HEK293T (cell line): ENCODE data around the gene ZP2.

Source experiments
- CTCF ChIA-PET: fragments of 350-600 bp; formaldehyde crosslinking; extraction: SDS; loops from one replicate; lab custom pipeline; 2021; ENCODE audit warnings: antibody characterized with exemption, inconsistent platforms; lab: Yijun Ruan, JAX
- POLR2A ChIA-PET: fragments of 350-600 bp; formaldehyde crosslinking; extraction: SDS; loops from one replicate; lab custom pipeline; 2020; ENCODE audit warnings: antibody characterized with exemption, inconsistent platforms; lab: Yijun Ruan, JAX
- DNase-seq: peaks from one replicate; pipeline ENCODE4 v3.0.0; 2012; ENCODE audit warnings: mixed read lengths; ENCODE audit errors: extremely low spot score
- ARNT ChIP-seq: fragments of 450-650 bp; IDR thresholded peaks from 2 replicates; pipeline ENCODE4 v1.6.1; 2017; ENCODE audit warnings: mild to moderate bottlenecking
- BHLHE40 ChIP-seq: fragments of 450-650 bp; IDR thresholded peaks from 2 replicates; pipeline ENCODE4 v1.6.1; 2016; ENCODE audit warnings: mild to moderate bottlenecking, moderate library complexity, borderline replicate concordance
- CTBP1 ChIP-seq: fragments of 450-650 bp; IDR thresholded peaks from 2 replicates; pipeline ENCODE4 v1.6.1; 2016; ENCODE audit warnings: borderline replicate concordance
- ELF4 ChIP-seq: fragments of 450-650 bp; IDR thresholded peaks from 2 replicates; pipeline ENCODE4 v1.6.1; 2017; ENCODE audit warnings: antibody characterized with exemption
- FOXA1 ChIP-seq: fragments of 450-650 bp; IDR thresholded peaks from 2 replicates; pipeline ENCODE4 v1.6.1; 2016; ENCODE audit warnings: mild to moderate bottlenecking
- FOXK2 ChIP-seq: fragments of 450-650 bp; IDR thresholded peaks from 2 replicates; pipeline ENCODE4 v1.6.1; 2016; ENCODE audit warnings: mild to moderate bottlenecking
- FOXM1 ChIP-seq: fragments of 450-650 bp; IDR thresholded peaks from 2 replicates; pipeline ENCODE4 v1.6.1; 2017; ENCODE audit warnings: mild to moderate bottlenecking, borderline replicate concordance
- HDGF ChIP-seq: fragments of 450-650 bp; IDR thresholded peaks from 2 replicates; pipeline ENCODE4 v1.6.1; 2017; ENCODE audit warnings: antibody characterized with exemption, borderline replicate concordance
- L3MBTL2 ChIP-seq: fragments of 450-650 bp; conservative IDR thresholded peaks from 2 replicates; pipeline ENCODE4 v1.6.1; 2016; ENCODE audit warnings: mild to moderate bottlenecking
- LEF1 ChIP-seq: fragments of 450-650 bp; IDR thresholded peaks from 2 replicates; pipeline ENCODE4 v1.6.1; 2017; ENCODE audit warnings: mild to moderate bottlenecking, borderline replicate concordance
- NFRKB ChIP-seq: fragments of 450-650 bp; IDR thresholded peaks from 2 replicates; pipeline ENCODE4 v1.6.1; 2016; ENCODE audit warnings: mild to moderate bottlenecking, moderate library complexity
- PKNOX1 ChIP-seq: fragments of 450-650 bp; IDR thresholded peaks from 2 replicates; pipeline ENCODE4 v1.6.1; 2016
- SP1 ChIP-seq: fragments of 450-650 bp; IDR thresholded peaks from 2 replicates; pipeline ENCODE4 v1.6.1; 2017
- SUZ12 ChIP-seq: fragments of 450-650 bp; IDR thresholded peaks from 2 replicates; pipeline ENCODE4 v1.6.1; 2016; ENCODE audit warnings: mild to moderate bottlenecking
- TARDBP ChIP-seq: fragments of 450-650 bp; IDR thresholded peaks from 2 replicates; pipeline ENCODE4 v1.6.1; 2016
- ZNF384 ChIP-seq: fragments of 450-650 bp; IDR thresholded peaks from 2 replicates; pipeline ENCODE4 v1.6.1; 2016

Gene ZP2

GRCh38 chr16:21162661-21163151, 48.7 kb downstream of the ZP2 start:
- TF ChIP-seq FOXA1 (no peak), BHLHE40 (no peak), TARDBP (no peak), NFRKB (no peak), CTBP1 (no peak)
- DNase-seq = no peak
- ChIA-PET CTCF (no interaction called here), POLR2A (interaction anchor here (1.4 kb wide), 1 partner anchor 356 kb away, joined by 3 read pairs; the partner anchor contains the start of genes ERI2 and REXO5)

GRCh38 chr16:21161211-21161610, 50.2 kb downstream of the ZP2 start:
- ChIA-PET CTCF (interaction anchor here (1.8 kb wide), 1 partner anchor 140 kb away, joined by 7 read pairs; no protein-coding TSS in a partner anchor), POLR2A (interaction anchor here (0.5 kb wide), 1 partner anchor 69 kb away, joined by 3 read pairs; no protein-coding TSS in a partner anchor)
- no peak for TF ChIP-seq SUZ12
- no peak for TF ChIP-seq FOXA1
- TF ChIP-seq ZNF384 = no peak
- TF ChIP-seq ELF4 = no peak
- no peak for TF ChIP-seq FOXK2
- TF ChIP-seq L3MBTL2 = no peak
- no peak for TF ChIP-seq LEF1
- TF ChIP-seq BHLHE40 = no peak
- no peak for TF ChIP-seq FOXM1
- TF ChIP-seq SP1 = no peak
- TF ChIP-seq CTBP1 = no peak
- no peak for DNase-seq

- TF ChIP-seq L3MBTL2 = no peak
- no peak for TF ChIP-seq CTBP1
- TF ChIP-seq PKNOX1 = no peak
- TF ChIP-seq SUZ12 = no peak
- no peak for TF ChIP-seq FOXM1
- TF ChIP-seq SP1 = no peak
- no peak for TF ChIP-seq ELF4
- no peak for TF ChIP-seq HDGF
- no peak for TF ChIP-seq ZNF384
- TF ChIP-seq TARDBP = no peak
- TF ChIP-seq FOXK2 = no peak
- POLR2A ChIA-PET = no interaction called here
- no peak for DNase-seq
- CTCF ChIA-PET = interaction anchor here (0.8 to 1.8 kb wide), 2 partner anchors 28 to 140 kb away, joined by 3 to 7 read pairs; no protein-coding TSS in a partner anchor
Measured at GRCh38 chr16:21160276-21160675, 51.1 kb downstream of the ZP2 start.

- CTCF ChIA-PET = interaction anchor here (0.5 to 1.8 kb wide), 3 partner anchors 29 to 141 kb away, joined by 3 to 7 read pairs (median 7); no protein-coding TSS in a partner anchor
- no peak for TF ChIP-seq ELF4
- POLR2A ChIA-PET = interaction anchor here (3.5 kb wide), 1 partner anchor 142 kb away, joined by 17 read pairs; no protein-coding TSS in a partner anchor
- no peak for DNase-seq
Measured at GRCh38 chr16:21159281-21159951, 52.0 kb downstream of the ZP2 start.

GRCh38 chr16:21158208-21159110, 52.9 kb downstream of the ZP2 start, which contains the start of gene LDAF1:
TSS of gene LDAF1 (plus strand) at chr16:21158674. CDS start at chr16:21161183, 2,509 bp downstream.
- no peak for TF ChIP-seq ARNT
- no peak for TF ChIP-seq TARDBP
- TF ChIP-seq L3MBTL2 = no peak; the same call in none of the 2 replicates
- TF ChIP-seq FOXK2 = no peak
- no peak for TF ChIP-seq SP1
- no peak for TF ChIP-seq BHLHE40
- TF ChIP-seq SUZ12 = no peak
- TF ChIP-seq ZNF384 = no peak
- TF ChIP-seq NFRKB = no peak
- TF ChIP-seq ELF4 = no peak
- TF ChIP-seq PKNOX1 = no peak
- no peak for TF ChIP-seq LEF1
- TF ChIP-seq FOXM1 = no peak
- no peak for TF ChIP-seq CTBP1
- no peak for TF ChIP-seq HDGF
- TF ChIP-seq FOXA1 = no peak
- POLR2A ChIA-PET = interaction anchor here (0.7 to 3.5 kb wide), 2 partner anchors 39 to 143 kb away, joined by 3 to 17 read pairs; no protein-coding TSS in a partner anchor
- CTCF ChIA-PET = interaction anchor here (0.5 to 2.3 kb wide), 3 partner anchors 30 to 142 kb away, joined by 3 to 10 read pairs (median 7); no protein-coding TSS in a partner anchor
- DNase-seq = peak; percentile 85

- no peak for DNase-seq
- CTCF ChIA-PET = interaction anchor here (0.6 to 2.3 kb wide), 3 partner anchors 31 to 143 kb away, joined by 5 to 10 read pairs (median 7); no protein-coding TSS in a partner anchor
- TF ChIP-seq SUZ12 (no peak), BHLHE40 (no peak), HDGF (no peak), ARNT (no peak), PKNOX1 (no peak), FOXK2 (no peak), NFRKB (no peak), CTBP1 (no peak), TARDBP (no peak), ZNF384 (no peak), FOXA1 (no peak), FOXM1 (no peak), SP1 (no peak), LEF1 (no peak), ELF4 (no peak), L3MBTL2 (no peak)
- POLR2A ChIA-PET = interaction anchor here (0.7 to 3.5 kb wide), 2 partner anchors 40 to 143 kb away, joined by 3 to 17 read pairs; no protein-coding TSS in a partner anchor
Measured at GRCh38 chr16:21157632-21158031, 53.7 kb downstream of the ZP2 start.
